Vagina (tissue), 2 donors: ENCODE results near the gene ZBTB12.

Experiments
- POLR2A ChIP-seq, 2 donors: fragments of 450-650 bp; IDR thresholded peaks; one replicate each; pipeline ENCODE4 v1.6.1; 2017; ENCODE audit warnings: antibody characterized with exemption in 2 of 2, mild to moderate bottlenecking in 2 of 2, moderate library complexity in 2 of 2
- TF ChIP-seq, protein P1 (sequence below), 3 experiments: fragments of 450-650 bp in 2 of 3; fragments of 200-600 bp in 1 of 3; sonication (generic) in 1 of 3; IDR thresholded peaks; one replicate each; pipeline ENCODE4 v1.5.1; 2017 to 2019; ENCODE audit warnings: antibody characterized with exemption in 3 of 3, mild to moderate bottlenecking in 2 of 3, moderate library complexity in 2 of 3

DNA sequence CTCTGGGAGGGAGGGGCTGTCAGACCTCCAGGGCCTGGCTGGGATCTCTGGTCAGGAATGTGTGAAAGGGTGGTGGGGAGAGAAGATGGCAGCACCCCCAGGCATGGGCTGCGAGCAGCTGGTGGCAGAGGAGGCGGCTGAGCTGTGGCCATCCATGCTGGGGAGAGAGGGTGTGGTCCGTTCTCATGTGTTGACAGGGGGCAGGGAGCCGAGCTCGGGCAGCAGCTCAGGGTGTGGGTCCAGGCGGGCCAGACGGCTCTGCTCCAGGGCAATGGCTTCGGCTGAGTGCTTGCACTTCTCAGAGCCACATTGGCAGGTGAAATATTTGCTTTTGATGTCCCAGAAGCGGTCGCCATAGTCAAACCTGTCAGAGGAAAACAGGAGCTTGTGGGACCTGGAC lies 22.0 kb downstream of the ZBTB12 start:
- TF ChIP-seq, protein P1, sequence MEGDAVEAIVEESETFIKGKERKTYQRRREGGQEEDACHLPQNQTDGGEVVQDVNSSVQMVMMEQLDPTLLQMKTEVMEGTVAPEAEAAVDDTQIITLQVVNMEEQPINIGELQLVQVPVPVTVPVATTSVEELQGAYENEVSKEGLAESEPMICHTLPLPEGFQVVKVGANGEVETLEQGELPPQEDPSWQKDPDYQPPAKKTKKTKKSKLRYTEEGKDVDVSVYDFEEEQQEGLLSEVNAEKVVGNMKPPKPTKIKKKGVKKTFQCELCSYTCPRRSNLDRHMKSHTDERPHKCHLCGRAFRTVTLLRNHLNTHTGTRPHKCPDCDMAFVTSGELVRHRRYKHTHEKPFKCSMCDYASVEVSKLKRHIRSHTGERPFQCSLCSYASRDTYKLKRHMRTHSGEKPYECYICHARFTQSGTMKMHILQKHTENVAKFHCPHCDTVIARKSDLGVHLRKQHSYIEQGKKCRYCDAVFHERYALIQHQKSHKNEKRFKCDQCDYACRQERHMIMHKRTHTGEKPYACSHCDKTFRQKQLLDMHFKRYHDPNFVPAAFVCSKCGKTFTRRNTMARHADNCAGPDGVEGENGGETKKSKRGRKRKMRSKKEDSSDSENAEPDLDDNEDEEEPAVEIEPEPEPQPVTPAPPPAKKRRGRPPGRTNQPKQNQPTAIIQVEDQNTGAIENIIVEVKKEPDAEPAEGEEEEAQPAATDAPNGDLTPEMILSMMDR (IDR thresholded peaks at IDR 0.05): no peak
- no peak for TF ChIP-seq POLR2A (IDR thresholded peaks at IDR 0.05)
